SH-SY5Y (cell line): ENCODE measurements around the gene PPM1H.

Experiments
- GATA2 ChIP-seq: IDR thresholded peaks from 2 replicates; pipeline ENCODE4 v1.6.1; 2011; ENCODE audit warnings: mild to moderate bottlenecking, low read depth, low read length
- GATA3 ChIP-seq: IDR thresholded peaks from 2 replicates; pipeline ENCODE4 v1.6.1; 2011; ENCODE audit warnings: low read depth, mild to moderate bottlenecking, low read length, moderate library complexity

GRCh38 chr12:62873826-62874448, 61.0 kb downstream of the PPM1H start:
- no peak for TF ChIP-seq GATA2
- no peak for TF ChIP-seq GATA3
